Calu3 (cell line): ENCODE data around the gene MALT1. TPM values are rescaled to one million over a fixed set of nuclear protein-coding genes. Genes with fewer than 3 reads are reported as not detected.
A peak's percentile ranks its signal among the peaks of the same experiment; 100 is the strongest.

Source experiments
- Bru-seq: library from RNA; stranded (reverse); fragments of 400-500 nt; gene quantifications from one replicate; lab custom pipeline; 2021; lab: Mats Ljungman, UMichigan
- BruChase-seq, 2 experiments: library from RNA; stranded (reverse); fragments of 400-500 nt; gene quantifications; one replicate each; lab custom pipeline; 2021; lab: Mats Ljungman, UMichigan
- BruUV-seq: library from RNA; stranded (reverse); fragments of 400-500 nt; replicated peaks from 2 replicates; lab custom pipeline; 2021; lab: Mats Ljungman, UMichigan
- CTCF ChIA-PET: fragments of 300-600 bp; sonication (Branson Sonifier 250); formaldehyde crosslinking; loops from one replicate; lab custom pipeline; 2022; ENCODE audit warnings: antibody characterized with exemption; lab: Charles Lee
- DNase-seq: peaks from one replicate; pipeline ENCODE4 v3.0.0; 2022
- H3K27ac Mint-ChIP-seq: one replicate; pipeline ENCODE4 v1.8.0; 2022; ENCODE audit warnings: mixed read lengths; ENCODE audit not compliant: unreplicated experiment
- H3K27me3 Mint-ChIP-seq: one replicate; pipeline ENCODE4 v1.8.0; 2022; ENCODE audit warnings: mixed read lengths; ENCODE audit not compliant: unreplicated experiment
- H3K36me3 Mint-ChIP-seq: one replicate; pipeline ENCODE4 v1.8.0; 2022; ENCODE audit warnings: mild to moderate bottlenecking, moderate library complexity, mixed read lengths; ENCODE audit not compliant: insufficient read depth, unreplicated experiment
- H3K4me1 Mint-ChIP-seq: one replicate; pipeline ENCODE4 v1.8.0; 2022; ENCODE audit warnings: mild to moderate bottlenecking, low read depth, mixed read lengths; ENCODE audit not compliant: unreplicated experiment
- H3K4me3 Mint-ChIP-seq: one replicate; pipeline ENCODE4 v1.8.0; 2022; ENCODE audit warnings: mild to moderate bottlenecking, low read depth, moderate library complexity, mixed read lengths; ENCODE audit not compliant: unreplicated experiment
- H3K9me3 Mint-ChIP-seq: one replicate; pipeline ENCODE4 v1.8.0; 2022; ENCODE audit warnings: low read depth, mixed read lengths; ENCODE audit not compliant: unreplicated experiment
- intact Hi-C: fragments of 100-400 bp; cut with micrococcal nuclease; formaldehyde crosslinking; loops from one replicate; pipeline ENCODE4 v1.10.0; 2022; ENCODE audit not compliant: unreplicated experiment
- long read RNA-seq: library from polyadenylated mRNA; stranded (forward); transcript quantifications from one replicate; pipeline ENCODE4 v2.0.0, GENCODE V29; 2022
- total RNA-seq: library from RNA; stranded (reverse); gene quantifications from 2 replicates; pipeline ENCODE4 v1.2.3, GENCODE V29; 2022
- TF ChIP-seq, protein P1 (sequence below): fragments of 200-600 bp; IDR thresholded peaks from one replicate; pipeline ENCODE4 v1.8.0; 2022; ENCODE audit warnings: antibody characterized with exemption; ENCODE audit not compliant: unreplicated experiment

Gene MALT1, protein sequence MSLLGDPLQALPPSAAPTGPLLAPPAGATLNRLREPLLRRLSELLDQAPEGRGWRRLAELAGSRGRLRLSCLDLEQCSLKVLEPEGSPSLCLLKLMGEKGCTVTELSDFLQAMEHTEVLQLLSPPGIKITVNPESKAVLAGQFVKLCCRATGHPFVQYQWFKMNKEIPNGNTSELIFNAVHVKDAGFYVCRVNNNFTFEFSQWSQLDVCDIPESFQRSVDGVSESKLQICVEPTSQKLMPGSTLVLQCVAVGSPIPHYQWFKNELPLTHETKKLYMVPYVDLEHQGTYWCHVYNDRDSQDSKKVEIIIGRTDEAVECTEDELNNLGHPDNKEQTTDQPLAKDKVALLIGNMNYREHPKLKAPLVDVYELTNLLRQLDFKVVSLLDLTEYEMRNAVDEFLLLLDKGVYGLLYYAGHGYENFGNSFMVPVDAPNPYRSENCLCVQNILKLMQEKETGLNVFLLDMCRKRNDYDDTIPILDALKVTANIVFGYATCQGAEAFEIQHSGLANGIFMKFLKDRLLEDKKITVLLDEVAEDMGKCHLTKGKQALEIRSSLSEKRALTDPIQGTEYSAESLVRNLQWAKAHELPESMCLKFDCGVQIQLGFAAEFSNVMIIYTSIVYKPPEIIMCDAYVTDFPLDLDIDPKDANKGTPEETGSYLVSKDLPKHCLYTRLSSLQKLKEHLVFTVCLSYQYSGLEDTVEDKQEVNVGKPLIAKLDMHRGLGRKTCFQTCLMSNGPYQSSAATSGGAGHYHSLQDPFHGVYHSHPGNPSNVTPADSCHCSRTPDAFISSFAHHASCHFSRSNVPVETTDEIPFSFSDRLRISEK
- 28.1 and 37.6 TPM in 2 replicates for total RNA-seq
- Bru-seq, nascent RNA, result percentile 90 among the genes with signal in this experiment
- percentile 84 among the genes with signal in this experiment for BruChase-seq, experiment 1, labeled RNA remaining after a 6-hour chase
- BruChase-seq, experiment 2, labeled RNA remaining after a 2-hour chase, result percentile 85 among the genes with signal in this experiment
- long read RNA-seq, full-length matches to known transcripts, result 16 of 22 reads
- long read RNA-seq, partial matches to known transcripts, result 1 of 22 reads
- long read RNA-seq, other reads (novel, unspliced or antisense), result 5 of 22 reads

DNA sequence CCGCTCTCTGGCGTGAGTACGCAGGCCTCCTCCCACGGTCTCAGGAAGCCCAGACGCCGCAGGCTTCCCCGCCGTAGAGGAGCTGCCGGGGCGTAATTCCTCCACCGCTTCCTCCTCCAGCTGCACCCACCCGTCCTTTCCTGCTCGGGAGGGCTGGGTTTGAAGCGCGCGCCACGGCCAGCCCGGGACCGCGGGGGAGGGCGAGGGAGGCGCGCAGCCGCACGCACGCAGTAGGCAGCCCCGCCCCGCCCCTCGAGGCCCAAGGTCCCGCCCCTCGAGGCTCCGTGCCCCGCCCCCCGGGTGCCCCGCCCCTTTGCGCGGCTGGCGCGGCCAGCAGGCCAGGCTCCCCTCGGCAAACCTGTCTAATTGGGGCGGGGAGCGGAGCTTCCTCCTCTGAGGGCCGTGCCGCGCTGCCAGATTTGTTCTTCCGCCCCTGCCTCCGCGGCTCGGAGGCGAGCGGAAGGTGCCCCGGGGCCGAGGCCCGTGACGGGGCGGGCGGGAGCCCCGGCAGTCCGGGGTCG, at the start of gene MALT1:
TSS of gene MALT1 (plus strand) at position 355 of the 521 bp plus-strand sequence. CDS start 179 bp downstream, outside the sequence.
- CTCF ChIA-PET, result interaction anchor here (0.7 to 1.5 kb wide), 6 partner anchors 11 to 622 kb away, joined by 3 to 6 read pairs (median 4); no protein-coding TSS in a partner anchor
- TF ChIP-seq, protein P1, sequence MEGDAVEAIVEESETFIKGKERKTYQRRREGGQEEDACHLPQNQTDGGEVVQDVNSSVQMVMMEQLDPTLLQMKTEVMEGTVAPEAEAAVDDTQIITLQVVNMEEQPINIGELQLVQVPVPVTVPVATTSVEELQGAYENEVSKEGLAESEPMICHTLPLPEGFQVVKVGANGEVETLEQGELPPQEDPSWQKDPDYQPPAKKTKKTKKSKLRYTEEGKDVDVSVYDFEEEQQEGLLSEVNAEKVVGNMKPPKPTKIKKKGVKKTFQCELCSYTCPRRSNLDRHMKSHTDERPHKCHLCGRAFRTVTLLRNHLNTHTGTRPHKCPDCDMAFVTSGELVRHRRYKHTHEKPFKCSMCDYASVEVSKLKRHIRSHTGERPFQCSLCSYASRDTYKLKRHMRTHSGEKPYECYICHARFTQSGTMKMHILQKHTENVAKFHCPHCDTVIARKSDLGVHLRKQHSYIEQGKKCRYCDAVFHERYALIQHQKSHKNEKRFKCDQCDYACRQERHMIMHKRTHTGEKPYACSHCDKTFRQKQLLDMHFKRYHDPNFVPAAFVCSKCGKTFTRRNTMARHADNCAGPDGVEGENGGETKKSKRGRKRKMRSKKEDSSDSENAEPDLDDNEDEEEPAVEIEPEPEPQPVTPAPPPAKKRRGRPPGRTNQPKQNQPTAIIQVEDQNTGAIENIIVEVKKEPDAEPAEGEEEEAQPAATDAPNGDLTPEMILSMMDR, result no peak
- BruUV-seq, result no TSS peak

DNA sequence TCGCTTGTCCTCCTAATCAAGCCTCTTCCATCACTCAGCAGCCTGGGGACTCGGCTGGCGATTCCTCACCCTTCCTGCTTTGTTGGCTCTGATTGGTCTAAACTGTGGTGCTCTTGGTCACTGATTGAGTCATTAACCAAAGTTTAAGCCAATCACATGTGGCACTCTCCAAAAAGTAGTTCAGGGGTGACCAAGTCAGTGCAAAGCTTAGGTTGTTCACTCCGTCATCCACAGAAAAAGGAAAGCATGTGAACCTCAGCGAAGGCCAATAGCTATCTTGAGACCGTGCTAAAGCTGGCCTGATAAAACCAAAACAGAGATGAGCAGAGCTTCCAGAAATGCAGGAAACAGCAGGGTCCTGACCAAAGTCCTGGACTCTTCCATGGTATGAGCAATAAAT, 47.3 kb upstream of the MALT1 start:
- no peaks in the 10 kb centered on the region for H3K27me3 Mint-ChIP-seq

More for the DNA sequence above, at the start of gene MALT1:
- peak; percentile 98 for DNase-seq
- peaks cover 66% of the 10 kb centered on the region for H3K4me1 Mint-ChIP-seq
- intact Hi-C loops, result loop anchor here (2.0 to 5.0 kb wide), 3 partner anchors 66 to 144 kb away; no protein-coding TSS in a partner anchor
- H3K4me3 Mint-ChIP-seq, result peak within 1 kb of the TSS; percentile 91
- peak within 1 kb of the TSS; percentile 78 for H3K27ac Mint-ChIP-seq
- H3K27me3 Mint-ChIP-seq, result no peaks in the 10 kb centered on the region
- H3K36me3 Mint-ChIP-seq, result peaks cover 51% of the 10 kb centered on the region
- H3K9me3 Mint-ChIP-seq, result no peaks in the 10 kb centered on the region

DNA sequence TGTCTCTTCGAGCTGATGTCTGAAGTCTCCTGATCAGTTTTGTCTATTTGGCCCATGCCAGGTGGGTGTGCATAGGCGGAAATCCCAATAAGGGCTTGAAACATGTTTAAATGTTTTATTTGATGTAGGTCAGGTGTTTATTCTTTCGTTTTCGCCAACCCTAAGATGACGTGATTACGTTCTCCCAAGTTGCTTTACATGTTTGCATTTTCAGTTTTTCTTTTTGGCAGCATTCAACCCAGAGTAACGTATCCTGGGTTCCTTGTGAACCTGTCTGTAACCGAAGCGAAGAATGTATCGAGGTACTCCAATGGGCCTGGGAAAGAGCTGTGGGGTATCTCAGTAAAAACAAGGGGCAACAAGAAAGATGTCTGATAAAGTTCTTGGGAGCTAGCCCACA, 45.4 kb upstream of the MALT1 start:
- H3K27ac Mint-ChIP-seq, result no peak overlapping the region
- H3K9me3 Mint-ChIP-seq, result no peaks in the 10 kb centered on the region
- no peaks in the 10 kb centered on the region for H3K4me1 Mint-ChIP-seq
- DNase-seq, result no peak
- intact Hi-C loops, result no loop called here
- BruUV-seq, result no TSS peak
- no peaks in the 10 kb centered on the region for H3K36me3 Mint-ChIP-seq
- H3K4me3 Mint-ChIP-seq, result no peak overlapping the region
- CTCF ChIA-PET, result interaction anchor here (1.0 kb wide), 1 partner anchor 9 kb away, joined by 5 read pairs; no protein-coding TSS in a partner anchor
- no peaks in the 10 kb centered on the region for H3K27me3 Mint-ChIP-seq
- TF ChIP-seq, protein P1, result no peak

More for the DNA sequence above, 47.3 kb upstream of the MALT1 start:
- TF ChIP-seq, protein P1, result no peak
- intact Hi-C loops, result no loop called here
- no peak overlapping the region for H3K4me3 Mint-ChIP-seq
- CTCF ChIA-PET, result interaction anchor here (0.7 kb wide), 1 partner anchor 215 kb away, joined by 3 read pairs; no protein-coding TSS in a partner anchor
- H3K36me3 Mint-ChIP-seq, result no peaks in the 10 kb centered on the region
- no peak overlapping the region for H3K27ac Mint-ChIP-seq
- H3K4me1 Mint-ChIP-seq, result no peaks in the 10 kb centered on the region
- DNase-seq, result no peak
- H3K9me3 Mint-ChIP-seq, result no peaks in the 10 kb centered on the region
- no TSS peak for BruUV-seq
